CD4-positive, alpha-beta T cell treated with Interferon gamma for 1 hour (primary cell): ENCODE data around the gene PIM3.
A peak's percentile ranks its signal among the peaks of the same experiment; 100 is the strongest.

ENCODE experiments used
- DNase-seq: peaks from one replicate; pipeline ENCODE4 v3.0.0-alpha.2; 2020

The PIM3 gene

GRCh38 chr22:49943771-49944398 lies 16.7 kb upstream of the PIM3 start:
- DNase-seq: no peak

DNA sequence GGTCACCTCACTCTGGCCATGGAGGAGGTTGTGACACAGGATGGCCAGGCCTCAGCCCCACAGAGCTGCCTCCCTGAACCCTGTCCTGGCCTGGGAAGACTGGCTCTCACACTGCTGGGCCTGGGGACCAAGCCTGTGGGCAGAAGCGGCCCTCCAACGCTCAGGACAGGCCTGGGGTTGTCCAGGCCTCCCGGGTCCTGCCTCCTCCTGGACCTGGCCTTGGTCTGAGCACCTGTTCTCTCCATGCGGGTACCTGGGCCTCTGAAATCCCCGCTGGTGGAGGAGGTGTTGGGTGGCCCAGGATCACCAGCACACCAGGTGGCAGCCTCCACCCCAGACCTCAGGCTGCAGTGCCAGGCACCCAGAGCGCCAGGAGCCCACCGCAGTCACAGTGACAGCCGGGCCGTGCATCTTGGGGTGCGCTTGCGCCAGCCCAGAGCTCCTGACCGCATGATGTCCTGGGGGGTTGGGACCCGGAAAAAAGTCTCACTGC lies 16.1 kb upstream of the PIM3 start:
- DNase-seq: peak; percentile 37

- DNase-seq: peak; percentile 88
Measured at GRCh38 chr22:49945042-49945794, 15.4 kb upstream of the PIM3 start.

DNA sequence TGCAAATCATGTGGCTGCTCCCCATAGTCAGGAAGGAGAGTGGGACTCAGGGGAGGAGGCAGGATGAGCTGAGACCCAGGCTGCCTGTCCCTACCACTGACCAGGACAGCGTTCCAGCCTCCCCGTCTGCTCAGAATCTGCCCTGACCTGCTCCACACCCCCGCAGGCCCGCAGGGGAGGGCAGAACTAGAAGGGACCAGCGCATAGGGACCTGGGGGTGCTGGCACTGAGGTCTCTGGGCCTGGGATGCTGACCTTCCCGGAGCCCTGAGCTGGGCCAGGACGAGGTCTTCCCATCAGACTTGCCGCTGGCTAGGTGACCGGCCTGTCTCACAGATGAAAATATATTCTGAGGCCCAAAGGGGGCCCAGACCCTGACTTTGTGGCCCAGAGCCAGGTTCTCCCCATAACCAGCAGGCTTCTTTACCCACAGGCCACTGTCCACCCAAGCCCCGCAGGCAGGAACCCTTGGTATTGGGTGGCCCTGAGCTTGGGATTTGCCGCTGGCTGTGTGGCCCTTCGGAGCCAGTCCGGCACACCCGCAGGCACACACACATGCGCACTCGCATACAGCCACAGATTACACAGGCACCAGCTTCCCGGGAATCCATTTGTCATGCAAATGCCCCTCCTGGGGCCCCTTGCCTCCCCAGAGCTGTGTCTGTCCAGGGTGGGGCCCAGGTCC lies 13.8 kb upstream of the PIM3 start:
- no peak for DNase-seq

GRCh38 chr22:49947296-49947622 lies 13.3 kb upstream of the PIM3 start:
- no peak for DNase-seq

- no peak for DNase-seq
Measured at GRCh38 chr22:49948116-49948957, 12.2 kb upstream of the PIM3 start.

GRCh38 chr22:49948958-49949913 lies 11.3 kb upstream of the PIM3 start:
- DNase-seq: no peak

DNA sequence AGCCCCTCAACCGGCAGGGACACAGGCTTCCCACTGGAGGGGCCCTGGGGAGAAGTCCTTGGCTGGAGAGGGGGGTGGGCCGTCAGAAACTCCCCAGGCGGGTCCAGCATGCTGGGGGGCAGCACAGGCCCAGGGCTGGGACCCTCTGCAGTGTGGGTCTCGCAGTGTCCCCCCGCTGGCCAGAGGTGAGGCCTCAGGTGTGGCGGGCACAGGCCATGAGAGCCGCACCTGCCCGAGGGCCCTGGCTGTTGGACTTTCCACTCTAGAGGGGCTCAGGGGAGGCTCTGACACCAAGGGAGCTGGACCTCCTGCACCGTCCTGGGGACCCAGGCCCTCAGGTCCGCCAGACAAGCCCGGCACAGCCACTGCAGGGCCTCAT lies 10.7 kb upstream of the PIM3 start:
- DNase-seq: no peak

DNA sequence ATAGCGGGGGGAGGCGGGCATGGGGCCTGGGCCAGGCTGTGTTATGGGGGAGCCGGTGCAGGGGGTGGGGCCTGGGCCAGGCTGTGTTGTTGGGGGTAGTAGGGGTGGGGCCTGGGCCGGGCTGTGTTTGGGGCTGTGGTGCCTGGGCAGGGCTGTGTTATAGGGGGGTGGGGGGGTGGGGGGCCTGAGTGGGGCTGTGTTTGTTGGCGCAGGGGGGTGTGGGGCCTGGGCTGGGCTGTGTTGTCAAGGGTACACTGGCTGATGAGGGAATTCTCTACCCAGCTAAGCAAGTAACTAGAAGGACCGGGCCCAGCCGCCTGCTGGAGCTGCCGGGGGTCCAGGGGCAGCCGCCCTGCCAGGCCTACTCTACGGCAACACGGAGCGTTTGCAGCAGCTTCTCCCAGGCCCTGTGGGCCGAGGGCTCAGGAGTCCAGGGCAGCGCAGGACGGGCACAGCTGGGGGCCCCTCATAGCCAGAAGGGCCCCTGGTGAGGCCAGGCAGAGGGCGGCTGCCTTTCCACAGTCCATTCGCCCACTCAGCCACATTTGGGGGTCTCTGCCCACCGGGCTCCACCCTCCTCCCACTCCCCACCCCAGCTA lies 10.1 kb upstream of the PIM3 start:
- DNase-seq: no peak

- no peak for DNase-seq
Measured at GRCh38 chr22:49951000-49951677, 9.4 kb upstream of the PIM3 start.

- no peak for DNase-seq
Measured at GRCh38 chr22:49951678-49951985, 8.9 kb upstream of the PIM3 start.

GRCh38 chr22:49951986-49952896 lies 8.3 kb upstream of the PIM3 start:
- no peak for DNase-seq

DNA sequence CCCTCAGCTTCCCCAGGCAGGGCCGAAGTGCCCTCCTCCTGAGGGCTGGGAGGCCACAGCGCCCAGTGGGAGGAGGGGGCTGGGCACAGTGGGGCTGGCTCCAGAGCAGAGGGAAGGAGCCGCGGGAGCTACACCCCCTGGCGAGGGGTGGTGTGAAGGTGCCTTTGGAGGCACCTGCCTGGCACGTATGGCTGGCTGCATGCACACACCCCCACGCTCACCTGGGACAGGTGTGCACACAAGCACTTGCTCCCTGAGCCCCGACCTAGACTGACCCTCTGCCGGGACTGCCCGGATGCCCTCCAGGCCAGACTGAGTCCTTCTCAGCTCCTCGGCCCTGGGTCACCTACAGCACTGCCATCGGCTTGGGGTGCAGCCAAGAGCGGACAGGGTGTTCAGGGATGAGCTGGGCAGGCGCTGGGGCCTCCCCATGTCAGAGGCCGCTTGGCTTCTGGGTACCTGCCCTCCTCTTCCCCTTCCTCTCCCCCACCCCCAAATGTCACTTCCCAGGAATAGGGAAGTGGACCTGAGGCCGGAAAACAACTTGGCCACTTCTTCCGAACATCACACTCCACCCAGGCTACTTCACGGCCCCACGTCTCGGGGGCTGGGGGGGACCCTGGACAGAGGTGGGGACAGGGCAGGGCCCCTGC lies 7.4 kb upstream of the PIM3 start:
- no peak for DNase-seq

DNA sequence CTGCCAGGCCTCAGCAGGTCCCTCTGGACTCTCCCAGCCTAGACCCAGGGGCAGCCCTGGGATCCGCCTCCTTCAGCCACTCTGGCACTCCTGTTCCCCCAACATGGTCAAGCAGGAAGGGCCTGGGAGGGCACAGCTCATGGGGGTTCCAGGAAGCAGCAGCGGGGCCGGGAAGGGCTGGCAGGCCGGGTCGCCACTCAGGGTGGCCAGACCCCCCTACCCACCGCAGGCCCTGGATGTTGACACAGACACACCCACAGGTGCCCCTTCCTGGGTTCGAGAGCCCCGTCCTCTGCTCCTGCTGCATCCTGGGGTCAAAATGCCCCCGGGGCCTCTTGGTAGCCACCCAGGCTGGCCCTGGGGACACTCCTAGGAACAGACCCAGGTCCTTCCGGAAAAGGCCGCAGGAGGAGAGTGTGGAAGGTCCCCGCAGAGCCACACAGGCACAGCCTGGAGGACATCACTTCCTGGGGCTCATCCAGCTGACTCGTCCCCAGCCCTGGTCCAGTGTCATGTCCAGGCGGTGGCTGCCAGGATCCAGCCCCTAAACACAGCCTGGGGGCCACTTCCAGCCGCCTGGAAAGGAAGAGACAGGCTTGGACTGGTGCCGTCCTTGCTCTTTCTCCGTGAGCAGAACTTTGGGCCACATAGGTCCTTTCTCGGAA lies 6.8 kb upstream of the PIM3 start:
- no peak for DNase-seq

GRCh38 chr22:49954354-49954753 lies 6.2 kb upstream of the PIM3 start:
- DNase-seq: no peak

DNA sequence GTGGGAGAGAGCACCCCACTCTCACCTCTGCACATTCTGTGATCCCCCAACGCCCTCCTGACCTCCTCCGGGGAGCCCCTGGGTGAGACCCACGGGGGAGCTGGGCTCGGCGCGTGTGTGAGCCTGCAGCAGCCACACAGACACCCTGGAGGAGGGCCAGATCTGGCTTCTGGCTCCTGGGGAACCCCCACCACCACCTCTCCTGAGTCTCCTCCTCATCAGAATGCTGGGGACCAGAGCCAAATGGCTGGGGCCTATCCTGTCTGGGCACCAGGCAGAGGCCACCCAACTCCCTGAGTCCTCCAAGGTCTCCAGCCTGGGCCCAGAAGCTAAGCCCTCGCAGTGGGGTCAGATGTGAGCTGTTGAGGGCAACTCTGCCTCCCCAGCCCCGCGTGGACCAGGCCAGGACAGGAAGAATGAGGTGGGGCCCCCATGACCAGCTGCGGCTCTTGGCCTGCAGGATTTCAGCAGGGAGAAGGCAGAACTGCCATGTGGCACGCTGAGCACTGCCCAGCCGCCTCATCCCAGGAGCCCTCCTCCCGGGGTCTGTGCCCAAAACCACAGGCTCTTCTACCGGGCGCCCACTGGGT lies 5.5 kb upstream of the PIM3 start:
- DNase-seq: no peak

- DNase-seq: no peak
Measured at GRCh38 chr22:49955581-49956417, 4.8 kb upstream of the PIM3 start.

DNA sequence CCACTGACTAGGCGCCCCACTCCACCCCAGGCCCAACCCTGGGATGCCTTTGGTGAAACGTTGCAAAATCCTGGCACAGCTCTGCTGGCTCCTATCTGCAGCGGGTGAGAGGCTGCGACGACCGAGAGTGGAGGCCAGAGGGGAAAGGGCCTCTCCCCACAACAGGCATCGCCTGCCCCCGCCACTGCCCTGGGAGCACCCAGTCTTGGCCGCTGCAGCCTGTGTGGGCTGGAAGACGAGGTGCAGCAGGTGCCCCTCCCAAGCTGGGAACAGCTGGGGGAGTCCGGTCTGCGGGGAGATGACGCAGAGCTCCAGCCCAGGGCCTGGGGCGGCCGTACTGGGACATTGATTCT lies 4.2 kb upstream of the PIM3 start:
- DNase-seq: no peak
